HEK293T (cell line): ENCODE results near the gene NPEPL1.

ENCODE experiments used
- CTCF ChIA-PET: fragments of 350-600 bp; formaldehyde crosslinking; extraction: SDS; loops from one replicate; lab custom pipeline; 2021; ENCODE audit warnings: antibody characterized with exemption, inconsistent platforms; lab: Yijun Ruan, JAX
- POLR2A ChIA-PET: fragments of 350-600 bp; formaldehyde crosslinking; extraction: SDS; loops from one replicate; lab custom pipeline; 2020; ENCODE audit warnings: antibody characterized with exemption, inconsistent platforms; lab: Yijun Ruan, JAX
- DNase-seq: peaks from one replicate; pipeline ENCODE4 v3.0.0; 2012; ENCODE audit warnings: mixed read lengths; ENCODE audit errors: extremely low spot score
- ARNT ChIP-seq: fragments of 450-650 bp; IDR thresholded peaks from 2 replicates; pipeline ENCODE4 v1.6.1; 2017; ENCODE audit warnings: mild to moderate bottlenecking
- BHLHE40 ChIP-seq: fragments of 450-650 bp; IDR thresholded peaks from 2 replicates; pipeline ENCODE4 v1.6.1; 2016; ENCODE audit warnings: mild to moderate bottlenecking, moderate library complexity, borderline replicate concordance
- CTBP1 ChIP-seq: fragments of 450-650 bp; IDR thresholded peaks from 2 replicates; pipeline ENCODE4 v1.6.1; 2016; ENCODE audit warnings: borderline replicate concordance
- ELF4 ChIP-seq: fragments of 450-650 bp; IDR thresholded peaks from 2 replicates; pipeline ENCODE4 v1.6.1; 2017; ENCODE audit warnings: antibody characterized with exemption
- FOXA1 ChIP-seq: fragments of 450-650 bp; IDR thresholded peaks from 2 replicates; pipeline ENCODE4 v1.6.1; 2016; ENCODE audit warnings: mild to moderate bottlenecking
- FOXK2 ChIP-seq: fragments of 450-650 bp; IDR thresholded peaks from 2 replicates; pipeline ENCODE4 v1.6.1; 2016; ENCODE audit warnings: mild to moderate bottlenecking
- FOXM1 ChIP-seq: fragments of 450-650 bp; IDR thresholded peaks from 2 replicates; pipeline ENCODE4 v1.6.1; 2017; ENCODE audit warnings: mild to moderate bottlenecking, borderline replicate concordance
- HDGF ChIP-seq: fragments of 450-650 bp; IDR thresholded peaks from 2 replicates; pipeline ENCODE4 v1.6.1; 2017; ENCODE audit warnings: antibody characterized with exemption, borderline replicate concordance
- L3MBTL2 ChIP-seq: fragments of 450-650 bp; conservative IDR thresholded peaks from 2 replicates; pipeline ENCODE4 v1.6.1; 2016; ENCODE audit warnings: mild to moderate bottlenecking
- LEF1 ChIP-seq: fragments of 450-650 bp; IDR thresholded peaks from 2 replicates; pipeline ENCODE4 v1.6.1; 2017; ENCODE audit warnings: mild to moderate bottlenecking, borderline replicate concordance
- NFRKB ChIP-seq: fragments of 450-650 bp; IDR thresholded peaks from 2 replicates; pipeline ENCODE4 v1.6.1; 2016; ENCODE audit warnings: mild to moderate bottlenecking, moderate library complexity
- SP1 ChIP-seq: fragments of 450-650 bp; IDR thresholded peaks from 2 replicates; pipeline ENCODE4 v1.6.1; 2017
- SUZ12 ChIP-seq: fragments of 450-650 bp; IDR thresholded peaks from 2 replicates; pipeline ENCODE4 v1.6.1; 2016; ENCODE audit warnings: mild to moderate bottlenecking
- TARDBP ChIP-seq: fragments of 450-650 bp; IDR thresholded peaks from 2 replicates; pipeline ENCODE4 v1.6.1; 2016
- ZNF384 ChIP-seq: fragments of 450-650 bp; IDR thresholded peaks from 2 replicates; pipeline ENCODE4 v1.6.1; 2016
- TF ChIP-seq, protein P1 (sequence below): fragments of 450-650 bp; IDR thresholded peaks from 2 replicates; pipeline ENCODE4 v1.6.1; 2016

The NPEPL1 gene

GRCh38 chr20:58664331-58664730 is 28.3 kb upstream of the NPEPL1 start:
- POLR2A ChIA-PET: interaction anchor here (1.3 kb wide), 1 partner anchor 13 kb away, joined by 3 read pairs; the partner anchor contains the start of gene STX16
- DNase-seq: no peak
- CTCF ChIA-PET: no interaction called here
- TF ChIP-seq NFRKB (no peak), FOXA1 (no peak), FOXK2 (no peak), ELF4 (no peak), CTBP1 (no peak), LEF1 (no peak), SUZ12 (no peak), ZNF384 (no peak), ARNT (no peak), SP1 (no peak), FOXM1 (no peak), L3MBTL2 (no peak), HDGF (no peak), BHLHE40 (no peak), TARDBP (no peak)
- TF ChIP-seq, protein P1, sequence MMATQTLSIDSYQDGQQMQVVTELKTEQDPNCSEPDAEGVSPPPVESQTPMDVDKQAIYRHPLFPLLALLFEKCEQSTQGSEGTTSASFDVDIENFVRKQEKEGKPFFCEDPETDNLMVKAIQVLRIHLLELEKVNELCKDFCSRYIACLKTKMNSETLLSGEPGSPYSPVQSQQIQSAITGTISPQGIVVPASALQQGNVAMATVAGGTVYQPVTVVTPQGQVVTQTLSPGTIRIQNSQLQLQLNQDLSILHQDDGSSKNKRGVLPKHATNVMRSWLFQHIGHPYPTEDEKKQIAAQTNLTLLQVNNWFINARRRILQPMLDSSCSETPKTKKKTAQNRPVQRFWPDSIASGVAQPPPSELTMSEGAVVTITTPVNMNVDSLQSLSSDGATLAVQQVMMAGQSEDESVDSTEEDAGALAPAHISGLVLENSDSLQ: no peak

GRCh38 chr20:58664883-58665282 is 27.7 kb upstream of the NPEPL1 start:
- TF ChIP-seq FOXK2 (no peak), ZNF384 (no peak), HDGF (no peak), ELF4 (no peak), FOXA1 (no peak), CTBP1 (no peak), NFRKB (no peak), SUZ12 (no peak), FOXM1 (no peak), LEF1 (no peak)
- TF ChIP-seq, protein P1: no peak
- ChIA-PET CTCF (no interaction called here), POLR2A (interaction anchor here (1.3 kb wide), 1 partner anchor 14 kb away, joined by 3 read pairs; the partner anchor contains the start of gene STX16)
- no peak for DNase-seq

DNA sequence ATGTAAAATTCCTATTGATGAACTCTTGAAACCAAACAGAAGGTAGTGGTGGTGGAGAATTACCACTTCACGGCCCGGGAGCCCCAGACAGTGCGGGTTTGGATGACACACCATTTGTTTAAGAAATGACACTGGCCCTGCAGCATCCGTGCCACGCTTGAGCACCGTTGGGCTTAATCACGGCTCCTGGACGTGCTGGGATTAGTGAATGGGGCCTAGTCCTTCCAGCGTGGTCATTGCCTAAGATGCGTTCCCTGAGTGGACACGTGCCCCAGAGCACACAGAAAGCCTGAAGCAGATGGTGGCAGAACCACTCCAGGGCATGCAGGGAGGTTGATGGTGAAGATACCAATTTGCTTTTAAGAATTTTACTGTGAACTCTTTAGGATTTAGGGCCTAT is 27.0 kb upstream of the NPEPL1 start:
- no peak for TF ChIP-seq HDGF
- ChIA-PET CTCF (no interaction called here), POLR2A (no interaction called here)
- DNase-seq: no peak

DNA sequence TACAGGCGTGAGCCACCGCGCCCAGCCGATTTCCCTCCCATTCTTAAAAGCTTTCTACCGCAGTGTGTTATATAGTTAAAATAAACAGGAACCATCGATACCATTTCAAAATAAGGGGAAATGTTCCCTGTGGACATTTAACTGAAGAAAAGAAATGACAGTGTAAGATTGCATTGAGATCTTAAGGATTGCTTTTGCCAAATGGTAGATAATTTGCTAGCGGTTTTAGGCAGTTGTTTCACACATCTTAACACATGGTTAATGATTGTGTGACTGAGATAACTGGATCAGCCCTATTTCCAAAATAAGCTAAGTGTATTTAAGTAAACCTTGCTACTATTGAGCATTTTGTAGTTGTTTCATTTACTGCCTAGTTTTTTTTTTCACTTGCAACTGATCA is 25.9 kb upstream of the NPEPL1 start:
- ChIA-PET CTCF (no interaction called here), POLR2A (no interaction called here)
- no peak for TF ChIP-seq ARNT
- no peak for TF ChIP-seq L3MBTL2
- TF ChIP-seq, protein P1: no peak
- TF ChIP-seq FOXA1: no peak
- no peak for TF ChIP-seq CTBP1
- no peak for TF ChIP-seq FOXM1
- TF ChIP-seq NFRKB: no peak
- TF ChIP-seq FOXK2: no peak
- TF ChIP-seq TARDBP: no peak
- no peak for TF ChIP-seq ZNF384
- no peak for TF ChIP-seq ELF4
- no peak for TF ChIP-seq SUZ12
- TF ChIP-seq HDGF: no peak
- TF ChIP-seq LEF1: no peak
- no peak for TF ChIP-seq BHLHE40
- TF ChIP-seq SP1: no peak
- no peak for DNase-seq

GRCh38 chr20:58667975-58668374 is 24.6 kb upstream of the NPEPL1 start:
- ChIA-PET CTCF (no interaction called here), POLR2A (interaction anchor here (1.3 kb wide), 1 partner anchor 16 kb away, joined by 6 read pairs; the partner anchor contains the start of gene STX16)
- TF ChIP-seq TARDBP: no peak
- no peak for TF ChIP-seq NFRKB
- TF ChIP-seq SP1: no peak
- TF ChIP-seq L3MBTL2: no peak
- TF ChIP-seq BHLHE40: no peak
- TF ChIP-seq ZNF384: no peak
- TF ChIP-seq ELF4: no peak
- TF ChIP-seq SUZ12: no peak
- TF ChIP-seq CTBP1: no peak
- TF ChIP-seq ARNT: no peak
- TF ChIP-seq FOXK2: no peak
- TF ChIP-seq, protein P1: no peak
- TF ChIP-seq FOXA1: no peak
- TF ChIP-seq HDGF: no peak
- TF ChIP-seq FOXM1: no peak
- no peak for TF ChIP-seq LEF1
- no peak for DNase-seq

- TF ChIP-seq ELF4 (no peak), ARNT (no peak), BHLHE40 (no peak), L3MBTL2 (no peak), SP1 (no peak), CTBP1 (no peak), FOXA1 (no peak), FOXK2 (no peak), HDGF (no peak), SUZ12 (no peak), LEF1 (no peak), NFRKB (no peak)
- TF ChIP-seq, protein P1: no peak
- DNase-seq: no peak
- POLR2A ChIA-PET: no interaction called here
- CTCF ChIA-PET: no interaction called here
These were observed 23.7 kb upstream of the NPEPL1 start for GRCh38 chr20:58668901-58669286.
